Measurements from ENCODE around the gene PTGR1.

Gene PTGR1

DNA sequence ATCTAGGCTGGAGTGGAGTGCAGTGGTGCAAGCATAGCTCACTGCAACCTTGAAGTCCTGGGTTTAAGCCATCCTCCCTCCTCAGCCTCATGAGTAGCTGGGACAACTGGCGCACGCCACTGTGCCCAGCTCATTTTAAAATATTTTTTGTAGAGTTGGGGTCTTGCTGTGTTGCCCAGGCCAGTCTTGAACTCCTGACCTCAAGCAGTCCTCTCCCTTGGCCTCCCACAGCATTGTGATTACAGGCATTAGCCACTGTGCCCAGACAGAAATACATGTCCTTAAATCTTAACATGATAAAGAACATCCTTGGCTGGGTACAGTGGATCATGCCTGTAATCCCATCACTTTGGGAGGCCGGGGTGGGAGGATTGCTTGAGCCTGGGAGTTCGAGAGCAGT lies 67.7 kb downstream of the PTGR1 start:
- no peak for DNase-seq

DNA sequence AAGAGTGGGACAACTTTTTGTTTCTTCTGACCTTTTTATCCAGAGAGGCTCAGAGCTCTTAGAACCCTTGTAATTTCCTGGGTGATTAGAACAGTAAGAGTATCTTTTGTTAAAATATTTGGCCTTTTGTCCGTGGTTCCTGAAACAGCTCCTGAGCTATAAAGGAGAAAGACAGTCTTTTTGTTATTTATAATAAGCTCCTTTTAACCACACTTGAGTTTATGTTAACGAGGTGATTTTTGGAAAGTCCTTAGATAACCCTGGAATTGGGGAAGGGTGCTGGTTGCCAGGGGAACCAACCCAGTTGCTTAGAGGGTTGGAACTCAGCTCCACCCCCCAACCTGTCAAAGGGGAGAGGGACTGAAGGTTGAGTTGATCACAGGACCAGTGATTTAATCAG lies 69.7 kb downstream of the PTGR1 start:
- no peak for DNase-seq

- DNase-seq, result no peak
These were observed 72.1 kb downstream of the PTGR1 start for GRCh38 chr9:111527347-111527746.

DNA sequence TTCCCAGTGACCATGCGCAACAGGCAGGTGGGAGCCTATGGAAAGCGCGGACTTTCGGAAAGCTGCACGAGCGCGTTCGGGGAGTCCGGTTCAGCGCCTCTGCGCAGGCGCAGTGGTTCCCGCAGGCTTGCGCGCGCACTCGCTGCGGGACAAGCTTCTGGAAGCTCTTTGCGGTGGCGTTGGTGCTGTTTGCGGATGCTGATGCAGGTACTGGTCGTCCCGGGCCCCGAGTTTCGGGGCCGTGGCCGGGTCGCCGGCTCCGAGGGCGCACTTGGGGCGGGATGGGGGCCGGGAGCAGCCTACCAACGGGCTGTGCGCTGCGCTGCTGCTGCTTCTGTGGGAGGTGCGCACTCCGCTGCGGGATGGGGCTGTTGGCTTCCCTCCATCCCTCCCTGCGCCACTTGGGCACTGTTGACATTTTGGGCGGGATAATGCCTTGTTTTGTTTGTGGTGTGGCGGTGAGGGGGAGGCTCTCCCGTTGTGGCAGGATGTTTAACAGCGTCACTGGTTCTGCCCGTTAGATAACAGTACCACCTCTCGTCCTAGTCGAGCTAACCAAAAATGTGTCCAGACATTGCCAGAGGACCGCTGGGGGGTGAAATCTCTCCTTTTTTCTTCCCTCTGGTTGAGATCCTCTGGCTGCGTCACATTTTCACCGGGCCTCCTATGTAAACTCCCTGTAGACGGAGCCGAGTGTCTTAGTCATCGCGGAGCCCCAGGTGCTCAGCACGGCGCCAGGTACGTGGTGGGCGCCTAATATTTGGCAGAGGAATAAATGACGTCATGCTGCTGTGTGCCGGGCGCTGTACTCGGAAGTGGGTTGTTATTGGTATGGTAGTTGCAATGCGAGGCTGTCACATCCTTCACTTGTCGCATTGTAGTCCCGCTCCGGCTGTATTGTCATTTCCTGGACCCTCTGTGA lies 74.1 kb downstream of the PTGR1 start, which contains the start of gene ZNF483:
ZNF483 (plus strand) TSS at position 124 of the 922 bp plus-strand sequence. CDS start 2,217 bp downstream, outside the sequence.
- peak; percentile 75 to 78 for DNase-seq

DNA sequence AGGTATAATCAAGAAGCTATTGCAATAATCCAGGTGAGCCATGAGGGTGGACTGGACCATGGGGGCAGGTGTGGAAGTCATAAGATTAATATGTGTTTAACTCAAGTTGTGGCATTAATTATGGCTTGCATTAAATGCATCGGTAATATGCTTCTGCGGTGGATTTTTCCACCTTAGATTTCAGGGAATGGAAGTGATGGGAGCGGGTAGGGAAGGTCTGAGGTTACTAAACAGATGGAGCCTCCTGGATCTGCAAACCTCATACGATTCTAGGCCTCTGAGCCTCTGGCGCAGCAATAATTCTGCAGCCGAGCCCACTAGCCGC lies 74.8 kb downstream of the PTGR1 start:
- DNase-seq, result no peak

- no peak for DNase-seq
These were observed 83.4 kb downstream of the PTGR1 start for GRCh38 chr9:111516061-111516465.

DNA sequence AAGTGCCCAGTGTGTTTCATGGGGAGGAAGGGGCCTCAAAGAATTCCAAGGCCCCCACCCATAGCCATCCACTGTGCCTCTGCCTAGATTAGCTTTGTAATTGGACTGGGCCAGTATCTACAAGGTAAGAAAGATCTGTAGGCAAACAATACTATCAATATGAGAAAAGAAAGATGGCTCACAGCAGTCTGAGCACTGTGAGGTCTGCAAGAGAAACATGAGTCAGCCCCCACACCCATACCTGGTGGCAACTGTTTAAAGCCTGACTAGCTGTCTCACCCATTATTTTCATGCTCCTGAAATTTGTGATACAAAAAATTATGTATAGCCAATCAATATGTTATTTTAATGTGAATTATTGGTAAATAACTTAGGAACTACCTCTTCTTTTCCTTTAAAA lies 84.5 kb downstream of the PTGR1 start:
- DNase-seq, result no peak

All from CD4-positive, alpha-beta T cell treated with Interferon alpha-2 for 1 hour (primary cell).